GM18870 (cell line): ENCODE measurements around the gene GSK3B.

Experiments used
- ATAC-seq: cut with Tn5 transposase; IDR thresholded peaks from one replicate; pipeline ENCODE4 v1.9.1; 2021; ENCODE audit warnings: moderate library complexity; ENCODE audit not compliant: unreplicated experiment

The GSK3B gene

DNA sequence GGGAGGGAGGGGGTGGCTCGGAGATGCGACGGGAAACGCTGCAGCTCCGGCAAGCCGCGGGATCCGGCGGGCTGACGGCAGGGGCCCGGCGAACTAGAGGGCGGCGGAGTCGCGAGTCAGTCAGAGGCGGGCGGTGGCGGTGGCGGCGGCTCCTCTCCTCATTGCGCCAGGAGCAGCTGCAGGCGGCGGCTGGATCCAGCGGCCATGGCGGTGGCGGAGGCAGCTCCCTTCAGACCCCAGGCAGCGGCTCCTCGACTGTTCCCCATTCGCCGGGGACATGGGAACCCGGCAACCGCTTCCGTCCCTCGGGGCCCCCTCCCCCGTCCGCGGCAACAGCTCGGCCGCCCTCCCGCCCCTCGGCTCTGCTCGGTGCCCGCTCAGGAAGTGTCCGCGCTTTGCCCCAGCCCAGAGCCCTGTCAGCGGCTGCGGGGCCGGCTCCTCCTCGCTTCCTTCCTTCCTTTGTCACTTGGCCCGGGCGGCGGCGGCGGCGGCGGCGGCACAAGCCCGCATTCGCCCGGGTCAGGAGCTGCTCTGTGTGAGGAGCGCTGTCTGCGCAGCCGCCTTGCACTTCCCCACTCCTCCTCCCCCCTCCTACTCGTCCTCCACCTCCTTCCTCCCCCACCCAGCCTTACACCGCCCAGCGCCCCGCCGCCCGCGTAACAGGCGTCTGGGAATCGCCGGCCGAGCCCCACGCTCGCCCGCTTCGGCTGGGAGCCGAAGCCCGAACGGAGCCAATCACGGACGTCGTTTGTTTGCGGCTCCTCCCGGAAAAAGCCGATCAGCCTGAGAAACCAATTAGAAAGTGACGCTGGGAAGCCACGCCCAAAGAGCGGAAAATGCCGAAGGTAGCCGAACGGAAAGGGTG lies at the start of gene GSK3B:
GSK3B (minus strand) TSS at position 537 of the 865 bp plus-strand sequence. CDS start 1,013 bp downstream, outside the sequence.
- peak; percentile 0 for ATAC-seq

DNA sequence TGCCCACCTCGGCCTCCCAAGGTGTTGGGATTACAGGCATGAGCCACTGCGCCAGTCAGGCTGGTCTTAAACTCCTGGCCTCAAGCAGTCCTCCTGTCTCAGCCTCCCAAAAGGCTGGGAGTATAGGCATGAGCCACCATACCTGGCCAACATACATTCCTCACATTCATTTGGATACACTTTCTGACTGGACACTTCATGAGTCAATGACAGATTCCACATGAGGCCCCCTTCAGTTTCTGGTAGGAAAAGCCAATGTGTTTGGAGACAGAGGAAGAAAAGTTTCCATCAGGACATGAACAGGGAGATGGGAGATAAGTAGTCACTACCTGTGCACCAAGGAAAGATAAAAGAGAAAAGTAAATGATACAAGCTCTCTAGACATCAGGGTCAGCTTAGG lies 49.4 kb upstream of the GSK3B start:
- ATAC-seq, result no peak

DNA sequence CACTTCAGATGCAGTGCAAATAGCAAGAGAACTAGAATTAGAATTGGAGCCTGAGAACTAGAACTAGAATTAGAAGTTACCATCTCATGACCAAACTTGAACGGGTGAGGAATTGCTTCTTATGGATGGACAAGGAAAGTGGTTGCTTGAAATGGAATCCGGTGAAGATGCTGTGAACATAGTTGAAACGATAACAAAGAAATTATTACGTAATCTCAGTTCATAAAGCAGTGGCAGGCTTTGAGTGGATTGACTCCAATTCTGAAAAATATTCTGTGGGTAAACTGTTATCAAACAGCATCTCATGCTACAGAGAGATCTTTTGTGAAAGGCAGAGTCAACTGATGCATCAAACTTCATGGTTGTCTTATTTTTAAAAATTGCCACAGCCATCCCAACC lies 48.0 kb upstream of the GSK3B start:
- ATAC-seq, result no peak

DNA sequence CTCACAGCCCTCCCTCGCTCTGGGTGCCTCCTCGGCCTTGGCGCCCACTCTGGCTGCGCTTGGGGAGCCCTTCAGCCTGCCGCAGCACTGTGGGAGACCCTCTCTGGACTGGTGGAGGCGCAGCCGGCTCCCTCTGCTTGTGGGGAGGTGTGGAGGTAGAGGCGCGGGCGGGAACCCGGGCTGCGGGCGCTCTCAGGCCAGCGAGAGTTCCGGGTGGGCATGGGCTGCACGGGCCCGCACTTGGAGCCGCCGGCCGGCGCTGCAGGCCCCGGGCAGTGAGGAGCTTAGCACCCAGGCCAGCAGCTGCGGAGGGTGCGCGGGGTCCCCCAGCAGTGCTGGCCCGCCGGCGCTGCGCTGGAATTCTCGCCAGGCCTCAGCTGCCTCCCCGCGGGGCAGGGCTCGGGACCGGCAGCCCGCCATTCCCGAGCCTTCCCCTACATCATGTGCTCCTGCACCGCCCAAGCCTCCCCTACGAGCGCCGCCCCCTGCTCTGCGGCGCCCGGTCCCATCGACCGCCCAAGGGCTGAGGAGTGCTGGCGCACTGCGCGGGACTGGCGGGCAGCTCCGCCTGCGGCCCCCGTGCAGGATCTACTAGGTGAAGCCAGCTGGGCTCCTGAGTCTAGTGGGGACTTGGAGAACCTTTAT lies 46.0 kb upstream of the GSK3B start:
- ATAC-seq, result no peak

DNA sequence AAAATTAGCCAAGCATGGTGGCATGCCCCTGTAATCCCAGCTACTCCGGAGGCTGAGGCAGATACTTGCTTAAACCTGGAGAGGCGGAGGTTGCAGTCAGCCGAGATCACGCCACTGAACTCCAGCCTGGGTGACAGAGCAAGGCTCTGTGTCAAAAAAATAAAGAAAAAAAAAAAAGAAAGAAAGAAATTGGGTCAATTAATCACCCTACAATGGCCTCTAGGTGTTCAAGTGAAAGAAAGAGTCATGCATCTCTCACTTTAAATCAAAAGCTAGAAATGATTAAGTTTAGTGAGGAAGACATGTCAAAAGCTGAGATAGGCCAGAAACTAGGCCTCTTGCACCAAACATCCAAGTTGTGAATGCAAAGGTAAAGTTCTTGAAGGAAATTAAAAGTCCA lies 44.9 kb upstream of the GSK3B start:
- no peak for ATAC-seq

DNA sequence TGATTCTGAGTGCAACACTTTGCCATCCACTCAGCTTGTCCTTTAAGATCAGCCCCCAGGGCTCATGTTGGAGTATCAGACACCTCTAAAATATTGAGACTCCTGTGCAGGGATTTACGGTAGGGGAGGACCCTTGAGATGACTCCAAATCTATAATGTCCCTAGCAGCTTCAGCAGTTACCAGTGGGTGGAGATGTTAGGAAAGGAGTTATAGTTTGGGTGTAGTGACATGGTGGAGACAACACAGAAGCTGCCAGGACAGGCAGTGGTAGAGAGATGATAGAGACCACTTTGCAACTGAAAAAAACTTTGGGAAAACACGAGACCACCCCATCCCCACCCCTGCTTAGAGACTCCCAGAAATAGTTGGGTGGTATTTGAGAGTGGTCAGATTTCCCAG lies 43.3 kb upstream of the GSK3B start:
- no peak for ATAC-seq

DNA sequence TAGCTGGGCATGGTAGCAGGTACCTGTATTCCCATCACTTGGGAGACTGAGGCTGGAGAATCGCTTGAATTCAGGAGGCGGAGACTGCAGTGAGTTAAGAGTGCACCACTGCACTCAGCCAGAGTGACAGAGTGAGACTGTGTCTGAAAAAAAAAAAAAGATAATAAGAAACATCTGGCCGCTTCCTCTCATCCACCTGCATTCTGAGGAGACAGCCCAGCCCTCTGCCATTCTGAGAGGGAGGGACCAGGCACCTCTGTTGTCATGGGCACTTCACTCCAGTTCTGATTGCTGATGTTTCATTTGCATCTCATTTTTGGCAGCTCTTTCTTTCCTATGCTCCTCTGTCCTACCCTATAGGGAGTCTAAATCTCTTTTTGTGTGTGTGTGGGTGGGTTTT lies 36.4 kb upstream of the GSK3B start:
- no peak for ATAC-seq

DNA sequence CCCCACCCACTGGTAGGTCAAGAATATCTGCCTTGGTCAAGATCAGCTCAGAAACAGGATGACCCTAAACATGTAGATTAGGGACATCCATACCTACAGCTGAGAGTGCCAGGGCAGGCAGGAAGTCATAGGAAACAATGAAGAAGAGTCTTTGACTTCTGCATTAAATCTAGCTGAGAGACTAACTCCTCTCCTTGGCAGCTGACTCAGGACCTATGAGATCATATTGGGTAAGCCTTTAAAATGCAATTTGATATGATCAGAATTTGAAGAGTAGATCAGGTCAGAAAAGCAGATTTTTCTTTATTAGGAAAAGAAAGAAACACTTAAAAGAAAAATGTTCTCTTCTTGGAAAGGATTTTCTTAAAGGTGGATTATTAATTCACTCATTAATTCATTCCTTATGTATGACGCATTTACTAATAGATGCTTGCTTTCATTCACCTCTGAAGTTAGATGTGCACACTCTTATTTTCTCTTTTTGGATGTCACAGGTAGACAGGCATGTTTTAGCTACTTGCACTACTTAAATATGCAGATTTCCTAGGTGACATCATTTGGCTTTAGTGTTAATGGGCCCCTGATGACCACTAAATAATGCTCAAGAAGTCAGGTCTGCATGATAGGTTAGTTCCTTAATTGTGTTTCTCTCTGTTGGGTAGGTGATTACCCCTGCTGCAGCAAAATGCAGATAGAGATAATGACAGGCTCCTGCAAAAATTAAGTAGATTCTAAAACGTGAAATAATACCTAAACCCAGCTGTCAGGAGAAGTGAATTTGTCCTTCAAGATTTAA lies 35.7 kb upstream of the GSK3B start:
- ATAC-seq, result no peak

DNA sequence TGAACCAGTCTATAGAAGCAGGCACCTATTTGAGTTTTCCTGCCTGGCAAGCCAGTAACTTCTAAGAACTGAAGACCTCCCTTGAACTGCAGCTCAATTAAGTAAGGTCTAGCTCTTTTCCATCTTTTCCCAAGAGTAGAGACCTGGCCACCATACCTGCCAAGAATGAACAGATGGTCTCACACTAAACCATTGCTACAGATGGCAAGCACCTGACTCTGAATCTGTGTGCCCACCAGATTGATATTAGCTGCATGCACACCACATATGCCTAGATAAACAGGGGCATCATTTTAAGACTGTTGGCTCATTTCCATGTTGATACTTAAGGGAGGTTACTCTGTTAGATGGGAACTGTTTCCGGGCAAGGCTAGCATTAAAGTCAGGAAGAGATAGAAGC lies 34.8 kb upstream of the GSK3B start:
- ATAC-seq, result no peak

DNA sequence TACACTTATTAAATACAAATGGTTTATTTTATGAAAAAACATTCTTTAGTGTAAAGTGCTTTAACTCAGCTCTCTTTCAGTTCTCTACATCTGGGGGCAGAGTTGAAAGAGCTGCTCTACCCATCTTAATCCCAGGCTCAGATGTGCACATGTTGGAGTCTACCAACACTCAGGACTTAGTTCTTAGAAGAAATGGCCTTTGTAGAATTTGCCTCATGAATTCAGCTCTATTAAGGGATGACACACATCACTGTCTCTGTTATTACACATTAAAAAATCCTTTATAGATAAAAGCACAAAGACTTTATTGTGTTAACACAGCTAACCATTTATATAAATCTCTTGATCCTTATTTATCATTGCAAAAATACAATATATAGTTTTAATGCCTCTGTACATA lies 31.7 kb upstream of the GSK3B start:
- ATAC-seq, result no peak

DNA sequence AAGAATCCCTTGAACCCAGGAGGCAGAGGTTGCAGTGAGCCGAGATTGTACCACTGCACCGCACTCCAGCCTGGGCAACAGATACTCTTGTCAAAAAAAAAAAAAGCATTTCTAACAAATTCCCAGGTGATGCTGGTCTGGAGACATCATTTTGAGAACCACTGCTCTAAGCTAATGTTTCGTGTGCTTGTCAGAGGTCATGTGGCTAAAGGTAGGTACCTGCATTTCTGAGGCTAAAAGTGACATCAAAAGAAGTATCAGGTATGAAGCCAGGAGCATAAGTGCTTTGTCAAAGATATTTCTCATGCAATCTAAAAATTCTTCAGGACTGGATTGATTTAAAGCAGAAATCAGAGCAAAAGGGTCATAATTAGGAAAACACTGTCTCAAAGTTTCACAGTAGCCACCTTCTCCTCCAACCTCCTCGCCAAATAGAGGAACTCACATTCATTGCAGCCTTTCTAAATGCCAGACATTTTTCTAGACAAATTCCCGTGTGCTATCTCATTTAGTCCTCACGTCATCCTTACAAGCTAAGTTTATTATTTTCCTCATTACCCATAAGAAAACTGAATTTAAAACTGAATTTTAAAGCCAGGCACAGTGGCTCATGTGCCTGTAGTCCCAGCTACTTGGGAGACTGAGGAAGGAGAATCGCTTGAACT lies 25.7 kb upstream of the GSK3B start:
- no peak for ATAC-seq

DNA sequence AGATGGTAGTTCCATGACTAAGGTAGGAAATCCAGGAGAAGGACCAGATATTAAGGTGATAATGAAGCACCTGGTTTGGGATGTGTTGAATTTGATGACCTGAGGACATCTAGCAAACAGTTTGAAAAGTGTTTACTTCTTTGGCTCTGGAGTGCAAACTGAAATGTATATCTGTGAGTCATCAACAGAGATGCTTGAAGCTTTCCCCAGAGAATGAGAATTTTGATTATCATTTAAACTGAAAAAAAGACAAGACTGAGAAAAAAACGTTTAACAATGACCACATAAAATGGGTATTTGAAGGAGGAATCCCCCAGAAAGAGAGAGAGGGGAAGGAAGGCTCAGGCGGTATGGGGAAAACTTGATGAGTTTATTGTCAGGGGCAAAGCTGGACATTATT lies 20.7 kb upstream of the GSK3B start:
- ATAC-seq, result no peak

DNA sequence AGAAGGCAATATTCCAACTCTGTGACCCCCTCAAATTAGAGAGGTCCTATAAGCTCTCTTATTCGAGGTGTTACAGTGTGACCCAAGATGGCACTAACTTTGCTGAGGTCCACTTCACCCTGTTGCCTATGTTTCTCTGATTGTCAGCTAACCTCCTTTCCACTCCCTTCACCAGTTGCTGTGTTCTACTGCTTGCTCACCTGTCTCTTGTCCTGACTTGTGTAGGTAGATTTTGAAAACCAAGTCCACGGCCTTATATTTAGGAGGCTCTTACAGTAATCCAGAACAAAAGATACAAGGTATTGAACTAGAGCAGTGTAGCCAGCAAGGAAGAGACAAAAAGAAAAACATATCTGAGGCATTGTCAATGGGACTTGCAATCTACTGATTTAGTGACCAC lies 20.1 kb upstream of the GSK3B start:
- no peak for ATAC-seq

DNA sequence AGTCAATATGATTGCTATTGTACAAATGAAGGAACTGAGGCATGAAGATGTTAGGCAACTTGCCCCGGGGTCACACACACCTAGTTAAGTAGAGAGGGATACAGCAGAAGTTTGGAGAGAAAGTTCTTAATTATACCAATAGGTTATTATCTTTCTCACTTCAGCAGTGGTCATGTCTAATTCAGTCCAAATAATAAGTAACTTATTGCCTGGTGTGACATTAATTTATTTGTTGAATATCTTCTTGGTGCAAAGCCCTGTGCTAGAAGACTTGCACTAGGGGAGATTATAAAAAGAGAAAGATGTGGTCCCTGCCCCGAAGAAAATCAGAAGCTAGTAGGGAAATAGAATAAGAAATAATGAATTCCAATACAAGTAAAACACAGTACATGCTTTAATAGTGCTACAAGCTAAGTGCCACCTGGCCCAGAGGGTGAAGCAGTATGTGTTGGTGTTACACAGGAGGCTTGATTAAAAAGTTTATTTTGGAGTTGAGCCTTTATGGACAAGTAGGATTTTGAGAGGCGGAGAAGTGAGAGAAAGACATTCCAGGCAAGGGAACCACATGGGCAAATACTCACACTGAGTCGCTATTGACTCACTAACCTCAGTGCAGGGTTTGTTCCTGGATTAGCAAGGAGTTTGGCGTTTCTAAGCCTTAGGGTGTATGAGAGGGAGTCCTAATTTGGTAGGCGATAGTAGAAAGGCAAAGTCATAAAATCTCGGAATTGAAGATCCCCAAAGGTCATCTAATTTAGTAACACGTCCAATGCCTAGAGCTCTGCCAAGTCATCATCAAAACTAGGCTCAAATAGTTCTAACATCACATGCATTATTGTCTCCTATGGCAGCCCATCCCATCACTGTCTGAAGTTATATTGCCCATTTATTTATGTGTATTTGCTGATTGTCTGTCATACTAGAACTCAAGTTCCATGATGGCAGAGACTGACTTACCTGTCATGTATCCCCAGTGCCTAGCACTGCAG lies 19.2 kb upstream of the GSK3B start:
- no peak for ATAC-seq

DNA sequence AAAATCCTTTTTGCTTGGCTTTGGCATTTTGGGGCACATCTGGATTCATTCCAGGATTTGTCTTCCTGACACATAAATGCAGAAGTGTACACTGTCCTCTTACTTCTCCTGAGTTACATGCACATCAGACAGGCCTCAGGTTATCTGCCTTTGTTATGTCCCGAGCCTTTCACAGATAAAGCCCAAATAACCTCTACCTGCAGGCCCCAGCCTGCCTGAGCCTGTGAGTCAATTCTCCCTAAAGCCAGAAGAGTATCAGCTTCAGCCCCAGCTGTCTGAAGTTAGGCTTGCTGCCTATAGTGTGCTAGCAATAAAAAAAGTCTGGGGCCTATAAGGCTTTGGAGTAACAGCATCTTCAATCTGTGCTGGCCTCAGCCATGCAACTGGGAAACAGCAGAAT lies 17.7 kb upstream of the GSK3B start:
- no peak for ATAC-seq

DNA sequence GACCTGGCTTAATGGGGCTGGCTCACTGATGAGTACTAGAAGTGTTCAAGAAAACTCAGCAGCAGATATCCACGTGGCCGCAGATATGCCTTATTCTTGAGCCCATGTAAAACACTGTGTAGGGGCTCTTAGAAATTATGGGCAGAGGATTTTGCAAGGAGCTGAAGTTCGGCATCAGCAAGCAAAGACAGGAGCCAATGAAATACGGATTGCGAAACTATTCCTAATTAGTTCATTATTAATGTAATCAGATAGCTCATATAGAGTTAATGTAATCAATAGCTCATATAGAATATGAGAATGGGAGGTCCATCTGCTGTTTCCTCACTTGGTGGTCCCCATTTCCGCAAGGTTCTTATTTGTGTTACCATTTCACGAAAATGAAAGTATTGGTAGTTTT lies 9.0 kb upstream of the GSK3B start:
- ATAC-seq, result no peak

DNA sequence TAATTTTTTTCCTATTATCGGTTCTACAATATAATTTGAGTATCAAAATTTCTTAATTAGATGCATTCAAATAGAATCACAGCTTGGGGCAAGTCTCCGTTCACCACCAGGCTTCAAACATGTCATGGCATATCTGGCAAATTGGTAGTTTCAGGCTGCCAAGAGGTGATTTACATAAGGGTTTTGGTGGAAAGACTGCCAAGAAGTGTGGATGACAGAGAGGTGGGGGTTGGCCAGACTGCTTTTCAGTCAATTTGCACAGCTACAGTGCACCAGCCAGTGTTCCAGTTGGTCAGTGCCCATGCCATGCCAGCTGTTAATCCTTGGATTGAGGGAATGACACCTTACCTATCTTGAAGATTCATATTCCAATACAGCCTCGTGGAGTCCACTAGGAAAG lies 8.4 kb upstream of the GSK3B start:
- no peak for ATAC-seq

DNA sequence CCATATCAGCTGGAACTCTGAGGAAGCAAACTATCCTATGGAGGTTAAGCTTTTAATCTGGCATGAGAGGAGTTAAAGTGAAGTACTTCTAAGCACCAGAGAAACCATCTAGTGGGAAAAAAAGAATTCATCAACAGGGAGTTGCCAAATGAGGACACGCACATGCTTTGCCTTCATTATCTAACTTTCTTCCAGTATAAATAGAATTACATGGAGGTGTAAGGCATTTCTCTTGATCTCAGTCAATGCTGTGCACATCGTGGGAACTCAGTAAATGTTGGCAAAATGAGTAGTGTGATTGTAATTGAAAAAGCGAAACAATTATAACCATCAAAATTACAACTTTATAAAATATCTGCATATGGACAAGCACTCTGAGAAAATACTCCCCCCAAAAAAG lies 8.0 kb upstream of the GSK3B start:
- no peak for ATAC-seq

DNA sequence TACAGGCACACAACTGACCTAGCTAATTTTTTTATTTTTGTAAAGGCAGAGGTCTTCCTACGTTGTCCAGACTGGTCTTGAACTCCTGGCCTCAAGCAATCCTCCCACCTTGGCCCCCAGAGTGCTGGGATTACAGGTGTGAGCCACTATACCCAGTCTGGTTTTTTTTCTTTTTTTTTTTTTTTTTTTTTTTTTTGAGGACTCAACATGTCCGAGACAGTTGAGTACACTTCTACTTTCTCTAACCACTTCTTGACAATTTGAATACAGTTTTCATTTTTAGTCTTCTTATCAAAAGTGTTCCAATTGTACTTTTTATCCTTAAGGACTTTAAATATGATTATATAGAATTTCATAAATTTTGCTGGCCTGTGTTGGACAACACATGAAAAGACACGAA lies 7.4 kb upstream of the GSK3B start:
- ATAC-seq, result no peak

DNA sequence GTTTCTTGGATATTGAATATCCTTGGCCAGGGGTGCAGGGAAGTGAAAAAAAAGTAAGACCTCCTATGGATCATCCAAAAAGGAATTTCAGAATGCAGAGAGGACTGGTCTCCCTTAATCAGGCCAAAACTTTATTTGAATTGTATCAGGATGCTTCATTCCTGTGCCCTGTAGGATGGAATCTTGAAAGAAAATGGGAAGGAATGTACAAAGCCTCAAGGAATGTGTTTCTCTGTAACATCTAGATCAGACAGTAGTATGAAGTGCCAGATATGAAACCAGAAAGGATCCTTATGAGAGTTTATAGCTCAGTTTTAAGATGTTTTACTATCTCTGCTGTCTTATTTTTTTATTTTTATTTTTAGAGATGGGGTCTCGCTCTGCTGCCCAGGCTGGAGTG lies 6.5 kb upstream of the GSK3B start:
- ATAC-seq, result no peak
